Kidney epithelial cell (primary cell): ENCODE measurements around the gene COL4A3. TPM values are rescaled to one million over a fixed set of nuclear protein-coding genes. Genes with fewer than 3 reads are reported as not detected.

ENCODE experiments used
- DNase-seq: peaks from one replicate; pipeline ENCODE4 v3.0.0-alpha.2; 2010; ENCODE audit warnings: low read depth
- H3K27me3 ChIP-seq: 2 replicates; pipeline ENCODE4 v1.6.0; 2011; ENCODE audit warnings: low read length; ENCODE audit not compliant: control insufficient read depth, insufficient read depth
- H3K36me3 ChIP-seq: 2 replicates; pipeline ENCODE4 v1.5.1; 2011; ENCODE audit warnings: low read length; ENCODE audit not compliant: control insufficient read depth, insufficient read depth
- H3K4me3 ChIP-seq: 2 replicates; pipeline ENCODE4 v1.5.1; 2011; ENCODE audit warnings: low read depth, mild to moderate bottlenecking, control low read depth, low read length
- total RNA-seq: library from RNA; depleted of rRNA; stranded (reverse); fragments of >200 nt; gene quantifications from 2 replicates; pipeline ENCODE4 v1.2.3, GENCODE V29; 2015
- TF ChIP-seq, protein P1 (sequence below): IDR thresholded peaks from 2 replicates; pipeline ENCODE4 v1.5.1; 2011; ENCODE audit warnings: mild to moderate bottlenecking, moderate library complexity, low read length, control low read depth, inconsistent platforms; ENCODE audit not compliant: insufficient read depth, poor library complexity, severe bottlenecking

COL4A3 gene
- total RNA-seq, 1 donor from 2014 or later: 2.3 TPM

DNA sequence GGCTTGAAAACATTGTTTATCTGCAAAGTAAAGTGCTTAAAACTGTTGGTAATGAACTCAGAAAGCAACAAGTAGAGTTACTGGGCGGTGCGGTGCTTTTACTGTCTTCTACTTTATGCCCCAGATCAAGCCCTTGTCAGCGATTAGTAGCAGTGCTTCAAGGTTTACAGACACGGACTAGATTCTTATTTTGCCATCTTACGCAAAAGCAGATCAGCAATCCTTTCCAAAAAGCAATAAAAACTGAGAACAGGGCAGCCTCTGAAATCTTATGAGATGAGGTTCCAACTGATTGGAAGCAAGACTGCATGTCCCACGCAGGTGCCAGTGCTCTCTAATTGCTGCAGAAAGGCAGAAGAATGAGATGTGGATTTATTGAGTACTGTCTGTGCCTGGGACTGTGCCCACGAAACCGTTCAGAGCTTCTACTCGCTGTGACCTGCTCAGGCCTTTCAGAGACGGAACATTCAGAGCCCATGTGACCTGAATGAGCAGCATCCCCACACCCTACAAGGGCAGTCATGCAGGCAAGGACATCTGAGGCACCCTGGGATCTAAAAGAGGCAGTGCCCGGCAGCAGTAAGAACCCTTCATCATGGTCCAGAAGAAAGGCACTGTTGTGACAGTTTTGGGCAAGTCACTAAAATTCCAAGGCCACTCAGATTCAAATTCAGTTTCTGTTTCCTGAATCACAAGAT lies 15.7 kb downstream of the COL4A3 start:
- H3K27me3 ChIP-seq: no peaks in the 10 kb centered on the region
- TF ChIP-seq, protein P1, sequence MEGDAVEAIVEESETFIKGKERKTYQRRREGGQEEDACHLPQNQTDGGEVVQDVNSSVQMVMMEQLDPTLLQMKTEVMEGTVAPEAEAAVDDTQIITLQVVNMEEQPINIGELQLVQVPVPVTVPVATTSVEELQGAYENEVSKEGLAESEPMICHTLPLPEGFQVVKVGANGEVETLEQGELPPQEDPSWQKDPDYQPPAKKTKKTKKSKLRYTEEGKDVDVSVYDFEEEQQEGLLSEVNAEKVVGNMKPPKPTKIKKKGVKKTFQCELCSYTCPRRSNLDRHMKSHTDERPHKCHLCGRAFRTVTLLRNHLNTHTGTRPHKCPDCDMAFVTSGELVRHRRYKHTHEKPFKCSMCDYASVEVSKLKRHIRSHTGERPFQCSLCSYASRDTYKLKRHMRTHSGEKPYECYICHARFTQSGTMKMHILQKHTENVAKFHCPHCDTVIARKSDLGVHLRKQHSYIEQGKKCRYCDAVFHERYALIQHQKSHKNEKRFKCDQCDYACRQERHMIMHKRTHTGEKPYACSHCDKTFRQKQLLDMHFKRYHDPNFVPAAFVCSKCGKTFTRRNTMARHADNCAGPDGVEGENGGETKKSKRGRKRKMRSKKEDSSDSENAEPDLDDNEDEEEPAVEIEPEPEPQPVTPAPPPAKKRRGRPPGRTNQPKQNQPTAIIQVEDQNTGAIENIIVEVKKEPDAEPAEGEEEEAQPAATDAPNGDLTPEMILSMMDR: no peak
- DNase-seq: no peak
- no peak overlapping the region for H3K4me3 ChIP-seq
- H3K36me3 ChIP-seq: no peaks in the 10 kb centered on the region

DNA sequence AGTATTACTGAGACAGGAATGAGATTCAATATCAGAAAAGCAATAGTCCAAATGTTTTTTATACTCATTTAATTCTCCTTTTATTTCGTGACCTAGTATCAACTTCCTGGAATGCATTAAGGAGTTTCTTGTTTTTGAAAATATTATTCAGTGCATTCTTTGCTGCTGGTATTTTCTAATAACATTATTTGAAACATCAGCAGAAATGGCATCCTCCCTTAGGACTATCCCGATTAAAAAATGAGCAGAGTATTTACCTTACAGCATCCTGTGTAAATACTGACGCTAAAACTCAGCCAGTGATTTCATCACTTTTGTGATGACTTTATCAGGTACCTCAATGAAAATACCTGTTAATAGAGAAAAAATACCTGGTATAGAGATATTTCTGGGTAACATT lies 16.3 kb downstream of the COL4A3 start:
- TF ChIP-seq, protein P1: no peak
- Histone ChIP-seq H3K4me3 (no peak overlapping the region), H3K36me3 (no peaks in the 10 kb centered on the region), H3K27me3 (no peaks in the 10 kb centered on the region)
- DNase-seq: no peak

DNA sequence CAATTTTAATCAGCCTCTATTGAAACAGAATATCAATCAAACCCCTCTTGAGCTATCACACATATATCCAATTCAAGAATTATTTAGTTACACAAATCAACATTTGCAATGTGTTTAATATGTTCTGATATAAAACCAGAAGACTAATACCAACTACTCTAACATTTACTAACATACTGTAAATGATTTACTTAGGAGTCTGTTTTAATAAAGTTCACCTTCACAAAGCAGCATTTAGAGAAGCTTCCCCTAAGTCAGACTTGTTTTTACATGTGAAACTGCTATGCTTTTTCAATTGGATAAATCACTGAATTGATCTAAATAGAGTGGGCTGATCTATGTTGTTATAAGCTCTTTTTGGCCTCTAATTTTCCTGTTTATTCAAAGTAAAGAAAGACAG lies 18.3 kb downstream of the COL4A3 start:
- DNase-seq: no peak
- Histone ChIP-seq H3K27me3 (no peaks in the 10 kb centered on the region), H3K4me3 (no peak overlapping the region), H3K36me3 (no peaks in the 10 kb centered on the region)
- TF ChIP-seq, protein P1: no peak

DNA sequence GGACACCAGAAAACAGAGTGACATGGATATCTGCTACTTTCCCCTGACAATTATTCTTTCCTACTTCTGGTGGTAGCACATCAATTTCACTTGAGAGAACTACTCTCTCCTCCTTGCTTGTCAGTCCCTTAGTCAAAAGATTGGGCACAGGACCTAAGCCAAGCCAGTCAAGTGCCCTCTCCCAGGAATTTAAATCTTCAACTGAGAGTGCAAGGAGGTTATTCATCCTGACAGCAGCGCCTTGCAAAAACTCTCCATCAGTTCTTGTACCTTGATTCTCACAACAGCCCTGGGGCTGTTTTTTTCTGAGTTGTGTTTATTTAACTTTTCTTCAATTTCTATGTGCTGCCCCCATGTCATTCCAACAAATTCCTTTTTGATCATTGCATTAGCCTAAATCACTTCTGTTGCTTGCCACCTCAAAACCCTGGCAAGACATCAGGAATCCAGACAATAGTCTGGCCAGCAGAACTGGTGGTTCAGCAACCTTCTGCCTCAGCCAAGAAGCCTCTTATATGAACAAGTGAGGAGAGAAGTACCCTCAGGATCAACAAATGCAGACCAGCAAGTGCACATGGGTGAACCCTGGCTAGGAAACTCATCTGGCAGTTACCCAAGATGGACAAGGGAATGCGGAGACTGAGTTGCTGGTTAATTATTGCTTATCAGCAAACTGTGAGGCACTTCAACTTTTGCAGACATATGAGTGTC lies 19.4 kb downstream of the COL4A3 start:
- TF ChIP-seq, protein P1: no peak
- peak; percentile 47 for DNase-seq
- Histone ChIP-seq H3K27me3 (no peaks in the 10 kb centered on the region), H3K4me3 (no peak overlapping the region), H3K36me3 (no peaks in the 10 kb centered on the region)

DNA sequence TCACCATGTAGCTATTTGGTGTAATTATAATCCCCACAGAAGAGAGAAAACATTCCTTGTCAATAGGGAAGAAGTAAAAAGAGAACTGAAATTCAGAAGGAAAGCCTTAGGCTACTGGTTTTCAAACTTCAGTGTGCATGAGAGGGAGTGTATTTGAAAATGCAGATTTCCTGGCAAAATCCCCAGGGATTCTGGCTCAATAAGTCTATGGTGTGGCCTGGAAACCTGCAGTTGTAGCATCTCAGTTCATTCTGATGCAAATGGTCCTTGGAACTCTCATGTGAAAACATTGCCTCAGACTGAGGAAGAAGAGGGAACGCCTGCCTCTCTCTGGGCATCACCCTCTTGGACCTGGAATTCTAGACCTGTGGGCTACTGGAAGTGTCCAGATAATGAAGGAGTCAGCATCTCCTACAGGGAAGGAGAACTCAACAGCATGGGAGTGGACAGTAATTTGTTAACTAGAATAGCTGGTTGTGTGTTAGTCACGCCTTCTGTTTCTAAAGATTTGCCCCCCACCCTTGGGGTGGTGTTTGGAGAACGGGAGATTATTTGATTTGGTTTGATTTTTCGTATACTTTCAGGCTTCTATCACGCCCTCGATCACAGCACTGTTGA lies 21.3 kb downstream of the COL4A3 start:
- no peak overlapping the region for H3K4me3 ChIP-seq
- H3K36me3 ChIP-seq: no peaks in the 10 kb centered on the region
- no peaks in the 10 kb centered on the region for H3K27me3 ChIP-seq
- DNase-seq: no peak
- TF ChIP-seq, protein P1: no peak
